ENCODE measurements around the gene INSR.
"Not testable (repeated sequence)": the region's sequence is repeated elsewhere in the genome, so short reads cannot be mapped to it uniquely, and the experiment has no call there.

Gene INSR

GRCh38 chr19:7293762-7294557, at the start of gene INSR:
INSR (minus strand) TSS chr19:7294414; CDS start chr19:7293891, 523 bp downstream.
- peak; percentile 88 for DNase-seq (ENCODE audit: low spot score)

- DNase-seq (ENCODE audit: low spot score), result no peak
Observed at GRCh38 chr19:7342143-7342542, 47.9 kb upstream of the INSR start.

- DNase-seq (ENCODE audit: low spot score), result peak; percentile 57
Observed at GRCh38 chr19:7340959-7341837, 47.0 kb upstream of the INSR start.

- no peak for DNase-seq (ENCODE audit: low spot score)
Observed at GRCh38 chr19:7337380-7338194, 43.4 kb upstream of the INSR start.

DNA sequence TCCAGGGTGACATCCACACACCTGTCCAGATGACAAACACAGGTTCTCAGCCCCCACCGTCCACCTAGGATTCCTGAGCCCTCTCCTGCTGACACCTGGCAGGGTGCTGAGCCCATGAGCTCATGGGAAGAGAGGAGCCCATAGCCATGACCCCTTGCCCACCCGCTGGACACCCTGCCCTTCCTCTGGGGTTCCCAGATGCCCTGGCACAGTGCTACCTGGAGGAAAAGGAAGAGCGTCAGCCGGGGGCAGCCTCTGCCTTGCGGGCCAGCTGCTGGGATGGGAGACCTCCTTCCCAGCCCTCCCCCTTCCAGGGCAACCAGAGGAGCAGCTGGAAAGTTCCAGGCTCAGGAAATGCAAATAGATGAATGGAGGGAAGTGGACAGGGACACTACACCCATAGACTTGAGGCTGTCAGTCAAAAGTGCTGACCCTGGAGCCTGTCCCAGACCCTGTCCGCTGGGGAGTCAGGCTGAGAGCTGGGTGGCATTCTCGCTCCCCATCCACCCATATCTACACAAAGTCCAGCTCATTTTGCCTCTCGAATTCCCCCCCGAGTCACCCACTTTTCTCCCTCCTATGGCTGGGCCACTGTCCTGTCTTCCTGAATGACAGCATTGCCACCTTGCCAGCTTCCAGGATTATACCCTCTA, 42.2 kb upstream of the INSR start:
- no peak for DNase-seq (ENCODE audit: low spot score)

GRCh38 chr19:7333198-7334118, 39.2 kb upstream of the INSR start:
- no peak for DNase-seq (ENCODE audit: low spot score)

GRCh38 chr19:7331446-7331845, 37.2 kb upstream of the INSR start:
- DNase-seq (ENCODE audit: low spot score), result no peak

DNA sequence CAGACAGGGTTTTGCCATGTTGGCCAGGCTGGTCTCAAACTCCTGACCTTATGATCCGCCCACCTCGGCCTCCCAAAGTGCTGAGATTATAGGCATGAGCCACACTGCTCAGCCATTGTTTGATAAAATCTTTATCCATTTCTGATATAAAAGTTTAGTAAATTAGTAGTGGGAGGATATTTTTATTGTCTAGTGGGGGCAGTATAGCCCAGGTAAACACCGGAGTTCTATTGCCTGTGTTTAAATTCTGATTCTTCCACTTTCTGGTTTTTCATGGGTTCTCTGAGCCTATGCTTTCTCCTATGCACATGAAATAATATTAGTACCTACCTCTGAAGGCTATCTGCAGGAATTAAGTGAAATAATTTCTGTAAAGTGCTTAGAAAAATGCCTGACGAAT, 34.4 kb upstream of the INSR start:
- DNase-seq (ENCODE audit: low spot score), result no peak

- DNase-seq (ENCODE audit: low spot score), result no peak
Observed at GRCh38 chr19:7327802-7328201, 33.6 kb upstream of the INSR start.

DNA sequence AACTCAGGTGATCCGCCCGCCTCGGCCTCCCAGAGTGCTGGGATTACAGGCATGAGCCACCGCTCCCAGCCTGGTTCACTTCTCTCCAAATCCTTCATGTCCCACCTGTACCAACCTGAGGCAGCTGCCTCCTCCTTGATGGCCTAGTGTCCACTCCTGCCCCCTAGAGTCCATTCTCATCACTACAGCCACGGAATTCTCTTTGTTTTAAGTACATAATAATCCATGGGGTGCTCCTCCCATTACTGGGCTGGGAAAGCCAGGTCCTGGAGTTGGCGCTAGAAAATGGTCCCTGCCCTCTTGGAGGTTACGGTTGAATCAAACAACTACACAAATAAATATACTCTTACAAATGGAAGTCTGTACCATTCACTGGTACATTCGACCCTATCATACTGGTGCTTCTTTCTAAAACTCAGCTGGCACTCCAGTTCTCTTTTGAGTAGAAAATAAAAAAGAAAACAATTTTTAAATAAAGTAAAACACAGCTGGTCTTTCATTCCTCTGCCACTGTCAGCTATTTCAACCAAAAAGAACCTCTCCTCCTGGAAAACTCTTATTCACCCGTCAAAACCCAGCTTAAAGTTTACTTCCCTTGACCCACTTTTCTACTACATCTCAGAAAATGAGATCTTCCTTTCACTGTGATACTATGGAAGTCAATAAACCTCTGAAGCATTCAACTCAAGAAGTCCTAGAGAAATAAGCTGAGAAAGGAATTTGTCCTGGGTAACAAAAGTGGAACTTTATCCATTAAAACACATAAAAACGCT, 32.1 kb upstream of the INSR start:
- DNase-seq (ENCODE audit: low spot score), result peak; percentile 16

GRCh38 chr19:7318176-7318575, 24.0 kb upstream of the INSR start:
- DNase-seq (ENCODE audit: low spot score), result no peak

DNA sequence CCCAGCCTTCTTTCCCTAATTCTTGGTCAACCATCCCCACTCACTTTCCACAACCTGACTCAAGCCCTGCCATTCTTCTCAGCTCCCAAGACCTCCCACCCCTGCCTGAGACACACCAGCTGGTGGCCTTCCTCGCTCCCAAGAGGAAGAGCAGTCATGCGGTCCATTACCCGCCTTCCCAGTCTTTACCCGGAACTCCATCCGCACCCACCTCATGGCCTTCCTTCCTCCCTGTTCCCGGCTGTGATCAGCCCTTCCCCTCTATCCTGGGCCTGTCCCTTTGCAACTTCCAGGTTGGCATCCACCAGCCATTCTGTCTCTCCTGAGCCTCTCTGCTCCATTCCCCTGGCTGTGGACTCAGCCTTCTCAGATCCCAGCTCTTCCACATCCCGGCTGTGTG, 18.6 kb upstream of the INSR start:
- DNase-seq (ENCODE audit: low spot score), result no peak

GRCh38 chr19:7311911-7312310, 17.7 kb upstream of the INSR start:
- no peak for DNase-seq (ENCODE audit: low spot score)

DNA sequence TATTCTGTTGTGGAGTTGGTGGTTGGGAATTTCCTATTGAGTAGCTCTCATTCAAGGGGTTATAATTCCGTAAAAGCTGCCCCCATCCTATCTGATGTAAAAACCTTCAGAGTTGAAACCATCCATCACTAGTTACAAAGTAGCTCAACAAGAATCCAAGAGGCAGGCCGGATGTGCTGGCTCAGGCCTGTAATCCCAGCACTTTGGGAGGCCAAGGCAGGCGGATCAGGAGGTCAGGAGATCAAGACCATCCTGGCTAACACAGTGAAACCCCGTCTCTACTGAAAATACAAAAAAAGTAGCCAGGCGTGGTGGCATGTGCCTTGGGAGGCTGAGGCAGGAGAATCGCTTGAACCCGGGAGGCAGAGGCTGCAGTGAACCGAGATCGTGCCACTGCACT, 14.1 kb upstream of the INSR start:
- not testable (repeated sequence) for DNase-seq (ENCODE audit: low spot score)

DNA sequence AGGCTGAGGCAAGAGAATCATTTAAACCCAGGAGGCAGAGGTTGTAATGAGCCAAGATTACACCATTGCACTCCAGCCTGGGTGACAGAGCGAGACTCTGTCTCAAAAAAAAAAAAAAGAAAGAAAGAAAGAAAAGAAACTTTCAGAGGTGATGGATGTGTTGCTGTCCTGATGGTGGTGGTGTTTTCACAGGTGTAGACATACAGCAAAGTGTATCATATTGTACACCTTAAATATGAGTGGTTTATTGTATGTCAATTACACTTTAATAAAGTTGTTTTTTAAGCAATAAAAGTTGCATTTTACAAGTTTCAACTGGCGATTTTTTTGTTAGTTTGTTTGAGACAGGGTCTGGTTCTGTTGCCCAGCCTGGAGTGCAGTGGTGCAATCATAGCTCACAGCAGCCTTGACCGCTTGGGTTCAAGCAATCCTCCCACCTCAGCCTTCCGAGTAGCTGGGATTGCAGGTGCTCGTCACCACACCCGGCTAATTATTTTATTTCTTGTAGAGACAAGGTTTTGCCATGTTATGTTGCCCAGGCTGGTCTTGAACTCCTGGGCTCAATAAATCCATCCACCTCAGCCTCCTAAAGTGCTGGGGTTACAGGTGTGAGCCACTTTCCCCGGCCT, 13.5 kb upstream of the INSR start:
- DNase-seq (ENCODE audit: low spot score), result no peak

- no peak for DNase-seq (ENCODE audit: low spot score)
Observed at GRCh38 chr19:7304200-7304599, 10.0 kb upstream of the INSR start.

GRCh38 chr19:7303470-7303869, 9.3 kb upstream of the INSR start:
- no peak for DNase-seq (ENCODE audit: low spot score)

DNA sequence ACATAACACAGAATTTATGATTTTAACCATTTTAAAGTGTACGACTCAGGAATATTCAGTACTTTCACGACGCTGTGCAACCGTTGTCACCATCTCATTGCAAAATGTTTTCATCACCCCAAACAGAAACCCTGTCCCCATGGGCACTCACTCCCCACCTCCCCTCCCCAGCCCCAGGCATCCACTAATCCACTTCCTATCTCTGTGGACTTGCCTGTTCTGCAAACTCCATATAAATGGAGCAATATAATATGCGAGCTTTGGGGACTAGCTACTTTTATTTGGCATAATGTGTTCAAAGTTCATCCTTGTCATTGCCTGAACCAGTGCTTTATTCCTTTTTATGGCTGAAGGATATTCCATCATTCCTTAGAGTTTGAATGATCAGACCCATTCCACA, 7.3 kb upstream of the INSR start:
- no peak for DNase-seq (ENCODE audit: low spot score)

- no peak for DNase-seq (ENCODE audit: low spot score)
Observed at GRCh38 chr19:7297742-7298141, 3.5 kb upstream of the INSR start.

Data from SW480 (cell line).